HG02678 (cell line): Measurements from ENCODE around the gene MICA.
"Not testable (repeated sequence)": the region's sequence is repeated elsewhere in the genome, so short reads cannot be mapped to it uniquely, and the experiment has no call there.

Source experiments
- ATAC-seq: cut with Tn5 transposase; IDR thresholded peaks from one replicate; pipeline ENCODE4 v1.9.1; 2021; ENCODE audit warnings: mild to moderate bottlenecking, moderate library complexity; ENCODE audit not compliant: unreplicated experiment

MICA gene

DNA sequence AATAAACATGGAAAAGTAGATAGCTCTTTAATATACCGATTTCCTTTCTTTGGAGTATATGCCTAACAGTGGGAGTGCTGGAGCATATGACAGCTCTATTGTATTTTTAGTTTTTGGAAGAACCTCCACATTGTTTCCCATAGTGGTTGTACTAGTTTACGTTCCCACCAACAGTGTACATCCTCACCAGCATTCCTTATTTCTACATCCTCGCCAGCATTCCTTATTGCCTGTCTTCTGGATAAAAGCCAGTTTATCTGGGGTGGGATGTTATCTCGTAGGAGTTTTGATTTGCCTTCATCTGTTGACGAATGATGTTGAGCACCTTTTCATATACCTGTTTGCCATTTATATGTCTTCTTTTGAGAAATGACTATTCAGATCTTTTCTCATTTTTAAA lies 2.6 kb downstream of the MICA start:
- no peak for ATAC-seq

DNA sequence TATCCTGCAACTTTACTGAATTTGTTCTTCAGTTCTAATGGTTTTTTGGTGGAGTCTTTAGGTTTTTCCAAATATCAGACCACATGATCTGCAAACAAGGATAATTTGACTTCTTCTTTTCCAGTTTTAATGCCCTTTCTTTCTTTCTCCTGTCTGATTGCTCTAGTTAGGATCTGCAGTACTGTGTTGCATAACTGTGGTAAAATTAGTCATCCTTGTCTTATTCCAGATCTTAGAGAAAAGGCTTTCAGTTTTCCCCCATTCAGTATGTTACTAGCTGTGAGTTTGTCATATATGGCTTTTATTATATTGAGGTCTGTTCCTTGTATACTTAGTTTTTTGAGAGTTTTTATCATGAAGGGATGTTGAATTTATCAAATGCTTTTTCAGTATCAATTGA lies 4.3 kb downstream of the MICA start:
- ATAC-seq = no peak

DNA sequence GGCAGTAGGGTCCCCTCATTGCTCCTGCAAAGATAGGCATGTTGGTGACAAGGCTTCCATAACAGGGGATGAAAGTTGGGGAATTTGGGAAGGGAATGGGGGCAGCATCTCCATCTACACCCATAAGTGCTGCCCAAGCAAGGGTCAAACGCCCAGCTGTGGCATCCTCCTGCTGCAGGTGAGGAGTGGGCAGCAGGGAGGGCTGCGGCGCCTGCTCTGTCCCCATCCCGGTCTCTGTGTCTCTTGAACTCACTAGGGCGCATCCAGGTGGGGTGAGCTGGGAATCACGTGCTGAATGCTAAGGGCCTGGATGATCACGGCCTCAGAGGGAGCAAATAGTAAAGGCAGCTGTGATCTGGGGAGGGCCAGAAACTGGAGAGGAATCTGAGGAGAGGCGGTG lies 9.1 kb downstream of the MICA start:
- ATAC-seq = no peak

DNA sequence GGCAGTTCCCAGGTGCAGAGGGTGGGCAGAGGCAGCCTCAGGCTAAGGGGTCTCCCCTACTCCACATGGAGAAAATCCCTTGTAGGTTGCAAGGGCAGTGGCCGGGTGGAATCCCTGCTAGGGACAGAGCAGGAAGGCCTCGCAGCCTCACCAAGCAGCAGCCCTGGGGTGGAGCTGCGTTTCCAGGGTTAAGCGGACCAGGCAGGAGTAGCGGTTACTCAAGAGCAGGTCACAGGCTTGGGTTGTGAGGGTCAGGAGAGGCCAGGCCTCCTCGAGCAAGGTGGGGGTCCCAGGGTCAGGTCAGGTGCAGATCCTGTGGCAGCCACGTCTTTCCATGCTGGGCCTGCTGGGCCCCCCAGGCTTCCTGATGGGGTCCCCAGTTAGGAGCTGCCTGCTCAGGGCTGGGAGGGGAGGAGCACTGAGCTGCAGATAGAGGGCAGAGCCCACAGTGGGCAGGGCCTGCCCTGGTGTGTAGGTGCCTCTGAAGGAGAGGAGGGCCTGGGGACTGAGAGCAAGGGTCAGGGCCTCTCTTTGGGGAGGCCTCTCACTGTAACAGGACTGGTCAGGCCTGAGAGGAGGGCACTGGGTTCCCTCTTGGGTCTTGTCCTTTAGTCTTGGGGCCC lies 10.9 kb downstream of the MICA start:
- ATAC-seq = not testable (repeated sequence)

DNA sequence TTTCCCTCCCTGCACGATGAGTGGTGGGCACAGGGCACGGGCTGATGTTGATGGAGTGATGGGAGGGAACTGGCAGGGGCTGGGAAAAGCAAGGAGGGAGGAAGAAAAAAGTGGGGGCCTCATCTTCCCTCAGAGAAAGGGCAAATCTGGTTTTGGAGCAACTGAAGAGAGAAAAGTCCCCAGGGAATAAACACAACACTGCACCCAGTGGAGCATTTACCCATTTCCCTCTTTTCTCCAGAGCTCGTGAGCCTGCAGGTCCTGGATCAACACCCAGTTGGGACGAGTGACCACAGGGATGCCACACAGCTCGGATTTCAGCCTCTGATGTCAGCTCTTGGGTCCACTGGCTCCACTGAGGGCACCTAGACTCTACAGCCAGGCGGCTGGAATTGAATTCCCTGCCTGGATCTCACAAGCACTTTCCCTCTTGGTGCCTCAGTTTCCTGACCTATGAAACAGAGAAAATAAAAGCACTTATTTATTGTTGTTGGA lies 11.4 kb downstream of the MICA start:
- no peak for ATAC-seq

DNA sequence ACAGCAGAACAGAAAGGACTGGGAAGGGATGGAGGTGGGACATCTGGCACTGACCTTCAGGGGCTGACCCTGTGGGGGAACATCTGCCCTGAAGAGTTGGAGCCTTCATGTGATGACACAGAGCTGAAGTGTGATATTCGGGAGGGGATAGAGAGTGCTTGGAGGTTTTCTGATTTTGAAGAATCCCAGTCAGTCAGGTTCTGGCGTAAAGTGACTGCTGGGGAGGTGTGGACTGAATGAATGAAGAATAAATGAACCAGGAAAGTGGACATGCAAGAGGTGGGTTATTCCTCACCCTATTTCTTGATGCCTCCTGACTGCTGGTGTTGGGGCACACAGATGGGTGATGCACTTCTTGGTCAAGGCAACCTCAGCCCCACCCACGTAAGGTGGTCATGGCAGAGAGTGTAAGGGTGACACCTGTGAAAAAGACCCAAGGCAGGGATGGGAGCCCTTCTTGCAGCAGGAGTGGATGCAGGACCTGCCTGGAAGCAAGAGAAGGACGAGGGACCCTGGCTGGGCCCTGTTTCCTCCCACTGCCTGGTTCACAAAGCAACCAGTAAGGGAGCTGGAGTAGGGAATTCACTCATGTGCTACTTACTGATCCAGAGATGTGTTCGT lies 13.1 kb downstream of the MICA start:
- no peak for ATAC-seq

DNA sequence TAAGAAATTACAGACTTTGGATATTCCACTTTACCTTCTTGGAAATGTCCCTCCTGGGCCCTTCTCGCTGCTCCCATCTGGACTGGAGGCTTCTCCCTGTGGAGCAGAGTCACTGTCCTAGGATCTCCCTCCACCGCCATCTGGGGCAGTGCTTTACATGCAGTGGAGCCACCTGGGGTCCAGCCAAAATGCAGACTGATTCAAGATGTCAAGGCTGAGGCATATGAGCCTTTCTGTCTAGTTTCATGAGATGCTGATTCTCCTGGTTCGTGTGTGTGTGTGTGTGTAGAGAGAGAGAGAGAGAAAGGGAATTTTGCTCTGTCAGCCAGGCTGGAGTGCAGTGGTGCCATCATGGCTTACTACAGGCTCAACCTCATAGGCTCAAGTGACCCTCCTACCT lies 14.9 kb downstream of the MICA start:
- no peak for ATAC-seq

DNA sequence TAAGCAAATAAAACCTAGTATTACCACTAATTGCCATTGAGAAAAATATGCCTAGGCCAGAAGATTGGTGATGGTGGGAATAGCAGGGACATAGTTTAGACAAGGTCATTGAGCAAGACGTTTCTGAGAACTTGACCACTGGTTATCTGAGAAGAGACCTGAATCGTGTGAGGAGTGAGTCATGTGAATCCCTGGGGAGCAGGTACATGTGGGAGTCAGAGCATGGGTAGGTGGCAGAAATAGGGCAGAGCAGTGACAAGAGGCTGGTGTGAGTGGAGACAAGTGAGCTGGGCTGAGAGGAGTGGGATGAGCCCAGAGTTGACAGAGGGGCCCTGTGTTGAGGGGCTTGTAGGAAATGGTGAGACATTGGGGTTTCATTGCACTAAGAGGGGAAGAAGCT lies 16.4 kb downstream of the MICA start:
- no peak for ATAC-seq

DNA sequence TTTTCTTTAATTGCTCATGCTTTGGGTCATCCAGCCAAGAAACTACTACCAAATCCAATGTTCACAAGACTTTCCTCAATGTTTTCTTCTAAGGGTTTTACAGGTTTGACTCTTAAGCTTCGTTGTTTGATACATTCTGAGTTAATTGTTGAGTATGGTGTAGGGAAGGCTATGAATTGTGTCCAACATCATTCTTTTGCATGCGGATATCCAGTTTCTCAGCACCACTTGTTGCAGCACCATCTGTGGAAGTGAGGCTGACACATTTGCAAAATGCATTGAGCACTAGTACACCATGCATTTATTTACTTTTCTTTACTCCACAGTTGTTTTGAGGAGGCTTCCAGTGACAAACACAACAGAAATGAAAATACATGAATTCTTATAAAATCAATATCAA lies 17.2 kb downstream of the MICA start:
- ATAC-seq = no peak

DNA sequence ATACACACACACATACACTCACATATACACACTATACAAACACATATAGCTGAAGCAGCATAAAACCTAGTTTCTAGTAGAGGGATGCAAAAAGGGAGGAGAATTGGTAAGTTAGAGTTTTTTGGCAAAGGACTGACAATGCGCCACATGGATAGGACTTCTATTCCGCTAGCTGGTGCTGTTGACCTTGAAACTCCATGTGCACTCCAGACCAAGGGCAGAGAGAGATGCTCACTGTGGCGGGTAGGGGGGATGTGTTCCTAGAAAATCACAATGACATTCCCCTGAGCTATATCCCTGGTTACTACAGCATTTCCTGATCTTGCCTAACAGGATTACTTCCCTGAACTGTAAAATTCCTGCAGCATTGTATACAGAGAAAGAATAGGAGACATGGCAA lies 19.2 kb downstream of the MICA start:
- ATAC-seq = no peak

DNA sequence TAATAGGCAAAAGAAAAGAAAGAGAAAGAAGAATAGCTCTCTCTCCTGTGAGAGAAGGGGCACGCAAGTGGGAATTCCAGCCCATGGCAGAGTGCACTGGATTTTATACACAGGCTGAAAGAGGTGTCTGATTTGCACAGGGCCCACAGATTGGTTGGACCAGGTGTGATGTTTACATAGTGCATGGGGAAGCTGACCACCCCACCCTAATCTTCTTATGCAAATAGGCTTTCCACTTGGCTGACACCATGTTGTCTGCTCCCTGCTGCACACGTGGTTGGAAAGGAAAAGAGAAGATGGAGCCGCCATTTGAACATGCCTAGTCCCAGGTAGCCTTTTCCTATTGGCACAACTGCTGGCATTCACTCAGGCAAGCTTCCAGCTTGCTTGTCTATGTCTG lies 20.2 kb downstream of the MICA start:
- no peak for ATAC-seq

DNA sequence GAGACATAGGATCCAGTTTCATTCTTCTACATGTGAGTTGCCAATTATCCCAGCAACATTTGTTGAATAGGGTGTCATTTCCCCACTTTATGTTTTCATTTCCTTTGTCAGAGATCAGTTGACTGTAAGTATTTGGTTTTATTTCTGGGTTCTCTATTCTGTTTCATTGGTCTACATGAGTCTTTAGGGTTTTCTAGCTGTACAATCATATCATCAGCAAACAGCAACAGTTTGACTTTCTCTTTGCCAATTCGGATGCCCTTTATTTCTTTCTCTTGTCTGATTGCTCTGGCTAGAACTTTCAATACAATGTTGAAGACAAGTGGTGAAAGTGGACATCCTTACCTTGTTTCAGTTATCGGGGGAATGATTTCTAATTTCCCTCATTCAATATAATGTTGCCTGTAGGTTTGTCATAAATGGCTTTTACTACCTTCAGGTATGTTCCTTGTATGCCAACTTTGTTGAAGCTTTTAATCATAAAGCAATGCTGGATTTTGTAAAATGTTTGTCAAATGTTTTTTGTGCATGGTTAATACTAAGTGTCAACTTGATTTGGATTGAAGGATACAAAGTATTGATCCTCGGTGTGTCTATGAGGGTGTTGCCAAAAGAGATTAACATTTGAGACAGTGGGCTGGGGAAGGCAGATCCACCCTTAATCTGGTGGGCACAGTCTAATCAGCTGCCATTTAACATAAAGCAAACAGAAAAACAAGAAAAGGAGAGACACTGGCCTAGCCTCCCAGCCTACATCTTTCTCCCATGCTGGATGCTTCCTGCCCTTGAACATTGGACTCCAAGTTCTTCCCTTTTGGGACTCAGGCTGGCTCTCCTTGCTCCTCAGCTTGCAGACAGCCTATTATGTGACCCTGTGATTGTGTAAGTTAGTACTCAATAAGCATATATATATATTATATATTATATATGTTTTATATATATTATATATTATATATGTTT lies 23.3 kb downstream of the MICA start:
- no peak for ATAC-seq

DNA sequence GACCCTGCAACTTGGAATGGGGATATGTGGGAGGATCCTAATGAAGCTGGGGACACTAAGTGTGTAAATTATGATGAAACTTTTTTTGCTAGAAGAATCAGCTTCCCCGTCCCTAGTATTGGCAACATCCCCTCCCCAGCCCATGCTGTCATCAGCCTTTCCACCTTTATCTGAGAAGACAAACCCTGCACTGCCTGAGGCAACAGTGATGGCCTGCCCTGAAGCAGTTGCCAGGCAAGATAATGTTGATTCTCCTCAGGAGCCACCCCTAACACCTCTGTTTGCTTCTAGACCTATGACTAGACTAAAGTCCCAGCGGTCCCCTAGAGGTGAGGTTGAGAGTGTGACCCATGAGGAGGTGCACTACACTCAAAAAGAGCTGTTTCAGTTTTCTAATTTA lies 27.1 kb downstream of the MICA start:
- no peak for ATAC-seq

DNA sequence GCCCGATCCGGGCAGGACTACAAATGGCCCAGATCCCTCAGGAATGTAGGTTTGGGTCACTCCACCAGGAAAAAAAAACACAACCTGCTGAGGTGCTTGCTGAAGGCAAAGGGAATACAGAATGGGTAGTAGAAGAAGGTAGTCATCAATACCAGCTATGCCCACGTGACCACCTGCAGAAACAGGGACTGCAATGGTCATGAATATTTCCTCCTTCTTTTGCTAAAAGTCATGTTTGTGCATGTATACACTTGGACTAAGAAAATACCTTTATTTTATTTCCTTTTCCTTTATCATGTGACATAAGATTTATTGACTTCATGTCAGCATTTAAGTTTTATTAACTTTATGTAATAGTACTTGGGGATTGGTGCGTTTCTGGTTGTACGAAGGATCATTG lies 31.7 kb downstream of the MICA start:
- ATAC-seq = not testable (repeated sequence)

DNA sequence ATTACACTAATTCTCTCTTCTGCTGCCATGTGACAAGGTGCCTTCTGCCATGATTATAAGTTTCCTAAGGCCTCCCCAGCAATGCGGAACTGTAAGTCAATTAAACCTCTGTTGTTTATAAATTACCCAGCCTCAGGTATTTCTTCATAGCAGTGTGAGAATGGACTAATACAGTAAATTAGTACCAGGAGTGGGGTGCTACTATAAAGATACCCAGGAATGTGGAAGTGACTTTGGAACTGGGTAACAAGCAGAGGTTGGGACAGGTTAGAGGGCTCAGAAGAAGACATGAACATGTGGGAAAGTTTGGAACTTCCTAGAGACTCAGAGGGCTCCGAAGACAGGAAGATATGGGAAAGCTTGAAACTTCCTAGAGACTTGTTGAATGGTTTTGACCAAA lies 34.8 kb downstream of the MICA start:
- no peak for ATAC-seq

DNA sequence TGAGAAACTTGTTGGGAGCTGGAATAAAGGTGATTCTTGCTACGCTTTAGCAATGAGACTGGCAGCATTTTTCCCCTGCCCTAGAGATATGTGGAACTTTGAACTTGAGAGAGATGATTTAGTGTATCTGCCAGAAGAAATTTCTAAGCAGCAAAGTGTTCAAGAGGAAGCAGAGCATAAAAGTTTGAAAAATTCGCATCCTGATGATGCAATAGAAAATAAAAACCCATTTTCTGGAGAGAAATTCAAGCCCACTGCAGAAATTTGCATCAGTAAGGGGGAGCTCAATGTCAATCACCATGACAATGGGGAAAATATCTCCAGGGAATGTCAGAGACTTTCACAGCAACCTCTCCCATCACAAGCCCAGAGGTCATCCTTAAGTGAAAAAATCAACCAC lies 35.3 kb downstream of the MICA start:
- ATAC-seq = no peak

DNA sequence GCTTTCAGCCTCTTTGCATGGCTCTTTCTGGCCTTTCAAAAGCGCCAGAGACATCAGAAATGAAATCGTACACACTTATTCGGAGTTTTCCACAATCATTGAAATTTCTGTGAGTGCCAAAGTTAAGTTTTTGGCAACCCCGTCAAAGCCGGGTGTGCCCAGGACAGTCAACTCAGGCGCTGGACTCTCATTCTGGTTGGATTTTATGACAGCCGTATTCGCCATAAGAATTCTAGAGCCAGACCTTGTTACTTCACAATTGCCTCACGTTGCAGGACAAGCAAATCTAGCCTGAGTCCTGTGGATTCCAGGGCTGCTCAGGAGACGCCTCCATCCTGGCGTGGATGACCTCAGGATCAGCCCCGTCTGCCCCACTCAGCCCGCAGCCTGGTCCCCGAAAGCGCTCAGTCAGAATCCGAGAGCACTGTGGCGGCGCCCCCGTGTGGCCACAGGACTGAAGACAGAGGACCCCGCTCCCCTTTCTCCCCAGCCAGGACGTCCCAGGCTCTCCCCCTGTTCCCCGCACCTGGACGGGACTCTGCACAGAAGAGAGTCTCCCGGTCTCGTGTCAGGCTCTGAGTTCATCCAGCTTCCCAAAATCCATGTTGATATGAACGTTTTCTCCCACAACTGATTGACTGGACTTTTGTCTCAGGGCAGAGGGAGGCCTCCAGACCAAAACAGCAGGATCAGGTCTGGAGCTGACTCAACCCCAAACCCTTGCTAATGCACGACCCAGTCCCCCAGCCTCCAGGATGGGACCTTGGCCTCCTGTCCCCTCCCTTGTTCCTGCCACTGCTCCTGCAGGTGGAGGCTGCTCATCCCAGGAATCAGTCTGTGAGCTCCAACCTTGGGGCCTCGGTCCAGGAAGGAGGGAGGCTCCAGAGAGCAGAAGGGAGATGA lies 38.2 kb downstream of the MICA start:
- no peak for ATAC-seq

DNA sequence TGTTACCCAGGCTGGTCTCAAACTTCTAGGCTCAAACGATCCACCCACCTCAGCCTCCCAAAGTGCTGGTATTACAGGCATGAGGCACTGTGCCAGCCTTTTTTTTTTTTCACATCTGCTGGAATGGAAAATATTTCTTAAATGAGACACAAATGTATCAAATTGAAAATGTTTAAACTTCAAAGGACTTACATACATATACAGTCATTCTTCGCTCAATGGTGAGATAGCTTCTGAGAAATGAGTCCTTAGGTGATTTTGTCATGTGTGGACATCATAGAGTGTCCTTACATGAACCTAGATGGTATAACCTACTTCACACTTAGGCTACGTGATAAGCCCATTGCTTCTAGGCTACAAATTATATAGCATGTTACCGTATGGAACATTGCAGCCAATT lies 43.1 kb downstream of the MICA start:
- no peak for ATAC-seq

DNA sequence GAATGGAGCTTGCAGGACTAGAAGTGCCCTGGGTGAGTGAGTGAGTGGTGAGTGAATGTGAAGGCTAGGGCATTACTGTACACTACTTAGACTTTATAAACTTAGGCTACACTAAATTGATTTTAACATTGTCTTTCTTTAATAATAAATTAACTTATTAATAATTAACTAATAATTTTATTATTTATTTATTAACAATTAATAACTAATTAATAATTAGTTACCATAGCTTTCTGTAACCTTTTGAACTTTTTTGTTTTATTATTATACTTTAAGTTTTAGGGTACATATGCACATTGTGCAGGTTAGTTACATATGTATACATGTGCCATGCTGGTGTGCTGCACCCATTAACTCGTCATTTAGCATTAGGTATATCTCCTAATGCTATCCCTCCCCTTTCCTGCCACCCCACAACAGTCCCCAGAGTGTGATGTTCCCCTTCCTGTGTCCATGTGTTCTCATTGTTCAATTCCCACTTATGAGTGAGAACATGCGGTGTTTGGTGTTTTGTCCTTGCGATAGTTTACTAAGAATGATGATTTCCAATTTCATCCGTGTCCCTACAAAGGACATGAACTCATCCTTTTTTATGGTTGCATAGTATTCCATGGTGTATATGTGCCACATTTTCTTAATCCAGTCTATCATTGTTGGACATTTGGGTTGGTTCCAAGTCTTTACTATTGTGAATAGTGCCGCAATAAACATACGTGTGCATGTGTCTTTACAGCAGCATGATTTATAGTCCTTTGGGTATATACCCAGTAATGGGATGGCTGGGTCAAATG lies 43.8 kb downstream of the MICA start:
- ATAC-seq = not testable (repeated sequence)

DNA sequence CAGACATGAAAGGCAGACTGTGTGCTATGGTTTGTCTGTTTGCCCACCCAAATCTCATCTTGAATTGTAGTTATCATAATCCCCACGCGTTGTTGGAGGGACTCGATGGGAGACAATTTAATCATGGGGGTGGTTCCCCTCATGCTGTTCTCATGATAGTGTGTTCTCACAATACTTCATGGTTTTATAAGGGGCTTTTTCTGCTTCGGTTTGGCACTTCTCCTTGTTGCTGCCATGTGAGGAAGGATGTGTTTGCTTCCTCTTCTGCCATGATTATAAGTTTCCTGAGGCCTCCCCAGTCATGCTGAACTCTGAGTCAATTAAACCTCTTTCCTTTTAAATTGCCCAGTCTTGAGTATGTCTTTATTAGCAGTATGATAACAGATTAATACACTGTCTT lies 47.4 kb downstream of the MICA start:
- no peak for ATAC-seq
